ENCODE measurements around the gene CCSER1. TPM values are rescaled to one million over a fixed set of nuclear protein-coding genes. Genes with fewer than 3 reads are reported as not detected.

The CCSER1 gene
- total RNA-seq, 1 donor: 7.9 TPM

GRCh38 chr4:90960433-90960832, 833.2 kb downstream of the CCSER1 start:
- no peaks in the 10 kb centered on the region for H3K9me3 ChIP-seq (ENCODE audit: low read depth, low read length)
- H3K27me3 ChIP-seq (ENCODE audit: insufficient read depth, low read length): no peaks in the 10 kb centered on the region
- no peaks in the 10 kb centered on the region for H3K4me1 ChIP-seq (ENCODE audit: insufficient read depth, low read length)
- H3K4me3 ChIP-seq (ENCODE audit: low read length): no peak overlapping the region

GRCh38 chr4:90960840-90961239, 833.6 kb downstream of the CCSER1 start:
- Histone ChIP-seq H3K4me3 (ENCODE audit: low read length) (no peak overlapping the region), H3K9me3 (ENCODE audit: low read depth, low read length) (no peaks in the 10 kb centered on the region), H3K27me3 (ENCODE audit: insufficient read depth, low read length) (no peaks in the 10 kb centered on the region), H3K4me1 (ENCODE audit: insufficient read depth, low read length) (no peaks in the 10 kb centered on the region)

GRCh38 chr4:90970021-90970420, 842.8 kb downstream of the CCSER1 start:
- Histone ChIP-seq H3K9me3 (ENCODE audit: low read depth, low read length) (peaks cover 11% of the 10 kb centered on the region), H3K27me3 (ENCODE audit: insufficient read depth, low read length) (no peaks in the 10 kb centered on the region), H3K4me3 (ENCODE audit: low read length) (no peak overlapping the region), H3K4me1 (ENCODE audit: insufficient read depth, low read length) (no peaks in the 10 kb centered on the region)

GRCh38 chr4:90977726-90978125, 850.5 kb downstream of the CCSER1 start:
- Histone ChIP-seq H3K27me3 (ENCODE audit: insufficient read depth, low read length) (no peaks in the 10 kb centered on the region), H3K9me3 (ENCODE audit: low read depth, low read length) (no peaks in the 10 kb centered on the region), H3K4me3 (ENCODE audit: low read length) (no peak overlapping the region), H3K4me1 (ENCODE audit: insufficient read depth, low read length) (no peaks in the 10 kb centered on the region)

- Histone ChIP-seq H3K9me3 (ENCODE audit: low read depth, low read length) (no peaks in the 10 kb centered on the region), H3K4me3 (ENCODE audit: low read length) (no peak overlapping the region), H3K4me1 (ENCODE audit: insufficient read depth, low read length) (no peaks in the 10 kb centered on the region), H3K27me3 (ENCODE audit: insufficient read depth, low read length) (no peaks in the 10 kb centered on the region)
Measured at GRCh38 chr4:90979556-90979955, 852.4 kb downstream of the CCSER1 start.

- no peaks in the 10 kb centered on the region for H3K4me1 ChIP-seq (ENCODE audit: insufficient read depth, low read length)
- no peaks in the 10 kb centered on the region for H3K9me3 ChIP-seq (ENCODE audit: low read depth, low read length)
- no peak overlapping the region for H3K4me3 ChIP-seq (ENCODE audit: low read length)
- H3K27me3 ChIP-seq (ENCODE audit: insufficient read depth, low read length): no peaks in the 10 kb centered on the region
Measured at GRCh38 chr4:90982813-90983212, 855.6 kb downstream of the CCSER1 start.

- no peak overlapping the region for H3K4me3 ChIP-seq (ENCODE audit: low read length)
- H3K9me3 ChIP-seq (ENCODE audit: low read depth, low read length): no peaks in the 10 kb centered on the region
- H3K27me3 ChIP-seq (ENCODE audit: insufficient read depth, low read length): no peaks in the 10 kb centered on the region
- H3K4me1 ChIP-seq (ENCODE audit: insufficient read depth, low read length): no peaks in the 10 kb centered on the region
Measured at GRCh38 chr4:90990284-90990683, 863.1 kb downstream of the CCSER1 start.

- H3K4me3 ChIP-seq (ENCODE audit: low read length): no peak overlapping the region
- no peaks in the 10 kb centered on the region for H3K9me3 ChIP-seq (ENCODE audit: low read depth, low read length)
- H3K4me1 ChIP-seq (ENCODE audit: insufficient read depth, low read length): no peaks in the 10 kb centered on the region
- H3K27me3 ChIP-seq (ENCODE audit: insufficient read depth, low read length): no peaks in the 10 kb centered on the region
Measured at GRCh38 chr4:90992213-90992612, 865.0 kb downstream of the CCSER1 start.

GRCh38 chr4:90994851-90995574, 867.8 kb downstream of the CCSER1 start:
- Histone ChIP-seq H3K27me3 (ENCODE audit: insufficient read depth, low read length) (no peaks in the 10 kb centered on the region), H3K4me3 (ENCODE audit: low read length) (no peak overlapping the region), H3K9me3 (ENCODE audit: low read depth, low read length) (no peaks in the 10 kb centered on the region), H3K4me1 (ENCODE audit: insufficient read depth, low read length) (no peaks in the 10 kb centered on the region)

GRCh38 chr4:90995996-90996395, 868.8 kb downstream of the CCSER1 start:
- Histone ChIP-seq H3K27me3 (ENCODE audit: insufficient read depth, low read length) (no peaks in the 10 kb centered on the region), H3K9me3 (ENCODE audit: low read depth, low read length) (no peaks in the 10 kb centered on the region), H3K4me1 (ENCODE audit: insufficient read depth, low read length) (no peaks in the 10 kb centered on the region), H3K4me3 (ENCODE audit: low read length) (no peak overlapping the region)

- Histone ChIP-seq H3K9me3 (ENCODE audit: low read depth, low read length) (no peaks in the 10 kb centered on the region), H3K4me3 (ENCODE audit: low read length) (no peak overlapping the region)
Measured at GRCh38 chr4:90996813-90997212, 869.6 kb downstream of the CCSER1 start.

GRCh38 chr4:91015861-91016260, 888.7 kb downstream of the CCSER1 start:
- Histone ChIP-seq H3K27me3 (ENCODE audit: insufficient read depth, low read length) (no peaks in the 10 kb centered on the region), H3K9me3 (ENCODE audit: low read depth, low read length) (no peaks in the 10 kb centered on the region), H3K4me3 (ENCODE audit: low read length) (no peak overlapping the region), H3K4me1 (ENCODE audit: insufficient read depth, low read length) (no peaks in the 10 kb centered on the region)

More at GRCh38 chr4:90996813-90997212, 869.6 kb downstream of the CCSER1 start:
- Histone ChIP-seq H3K27me3 (ENCODE audit: insufficient read depth, low read length) (no peaks in the 10 kb centered on the region), H3K4me1 (ENCODE audit: insufficient read depth, low read length) (no peaks in the 10 kb centered on the region)

- Histone ChIP-seq H3K4me3 (ENCODE audit: low read length) (no peak overlapping the region), H3K27me3 (ENCODE audit: insufficient read depth, low read length) (no peaks in the 10 kb centered on the region), H3K4me1 (ENCODE audit: insufficient read depth, low read length) (no peaks in the 10 kb centered on the region)
Measured at GRCh38 chr4:91019513-91019912, 892.3 kb downstream of the CCSER1 start.

GRCh38 chr4:91025241-91026148, 898.3 kb downstream of the CCSER1 start:
- no peak overlapping the region for H3K4me3 ChIP-seq (ENCODE audit: low read length)
- no peaks in the 10 kb centered on the region for H3K9me3 ChIP-seq (ENCODE audit: low read depth, low read length)
- H3K4me1 ChIP-seq (ENCODE audit: insufficient read depth, low read length): no peaks in the 10 kb centered on the region
- H3K27me3 ChIP-seq (ENCODE audit: insufficient read depth, low read length): no peaks in the 10 kb centered on the region

More at GRCh38 chr4:91019513-91019912, 892.3 kb downstream of the CCSER1 start:
- H3K9me3 ChIP-seq (ENCODE audit: low read depth, low read length): no peaks in the 10 kb centered on the region

- H3K4me3 ChIP-seq (ENCODE audit: low read length): no peak overlapping the region
Measured at GRCh38 chr4:91028228-91028627, 901.0 kb downstream of the CCSER1 start.

More at GRCh38 chr4:91028228-91028627, 901.0 kb downstream of the CCSER1 start:
- no peaks in the 10 kb centered on the region for H3K9me3 ChIP-seq (ENCODE audit: low read depth, low read length)
- no peaks in the 10 kb centered on the region for H3K27me3 ChIP-seq (ENCODE audit: insufficient read depth, low read length)
- no peaks in the 10 kb centered on the region for H3K4me1 ChIP-seq (ENCODE audit: insufficient read depth, low read length)
